ENCODE measurements around the gene ARFGAP2. TPM values are rescaled to one million over a fixed set of nuclear protein-coding genes. Genes with fewer than 3 reads are reported as not detected.

The ARFGAP2 gene
- total and polyA plus RNA-seq, 2 of the 8 experiments (the other 6 are each of a cell fraction or from before 2014, with no cell fraction given), result 50.2 to 64.0 TPM

DNA sequence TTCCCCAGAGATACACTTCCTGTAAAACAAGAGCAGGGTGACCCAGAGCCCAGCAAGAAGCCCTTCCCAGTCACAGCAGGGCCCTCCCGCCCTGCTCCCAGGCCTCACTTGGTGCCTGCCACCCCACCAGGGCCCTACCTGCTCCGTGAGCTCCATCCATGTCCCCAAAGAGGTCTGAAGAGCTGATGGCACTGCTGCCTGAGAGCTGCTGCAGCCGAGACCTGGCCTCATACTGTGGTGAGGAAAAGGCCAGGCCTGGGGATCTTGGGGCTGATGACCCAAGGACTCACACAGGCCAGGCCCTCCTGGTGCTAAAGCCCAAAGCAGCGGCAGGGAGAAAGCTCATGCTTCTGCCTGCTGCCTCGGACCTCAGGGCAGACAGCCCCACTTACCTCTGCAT, 10.3 kb downstream of the ARFGAP2 start:
- Histone ChIP-seq H3K4me2 (ENCODE audit: insufficient read depth in 1 of 2, low read depth in 2 of 2, low read length in 2 of 2) (no peak overlapping the region), H2AK5ac (ENCODE audit: low read depth, low read length) (no peak overlapping the region), H2BK20ac (ENCODE audit: low read length) (no peak overlapping the region), H3K18ac (ENCODE audit: extremely low read depth, low read length) (no peak overlapping the region), H4K5ac (ENCODE audit: insufficient read length, low read depth, low read length) (no peak overlapping the region), H3K27ac (ENCODE audit: low read depth, low read length) (no peak overlapping the region), H3K36me3 (ENCODE audit: control insufficient read depth in 2 of 4, insufficient read depth in 4 of 4, low read length in 3 of 4) (peaks cover 29 to 60% (median 43%) of the 10 kb centered on the region in 4 experiments; a peak in 7 of 8 replicates), H3K4me3 (ENCODE audit: extremely low read depth in 1 of 4, insufficient read depth in 2 of 4, low read depth in 3 of 4, low read length in 4 of 4) (no peak overlapping the region), H3K56ac (replicated peaks; ENCODE audit: insufficient read length, low read depth, low read length) (no peak overlapping the region), H3K4me1 (replicated peaks in 1 of 4; ENCODE audit: control insufficient read depth in 3 of 4, insufficient read depth in 4 of 4, low read length in 3 of 4) (no peaks in the 10 kb centered on the region), H4K91ac (replicated peaks; ENCODE audit: insufficient read length, low read length) (no peak overlapping the region), H3K79me2 (ENCODE audit: control insufficient read depth in 1 of 2, insufficient read depth in 2 of 2, low read length in 2 of 2) (no peaks in the 10 kb centered on the region; a peak in 1 of 4 replicates), H2BK120ac (replicated peaks; ENCODE audit: low read depth, low read length) (no peak overlapping the region), H2BK15ac (ENCODE audit: low read length) (no peak overlapping the region), H2AFZ (ENCODE audit: low read length) (no peak overlapping the region), H3K14ac (ENCODE audit: insufficient read length) (no peak overlapping the region), H3K79me1 (ENCODE audit: low read depth, low read length) (no peaks in the 10 kb centered on the region; the same call in 1 of the 2 replicates), H2BK12ac (ENCODE audit: low read depth, low read length) (no peak overlapping the region), H4K20me1 (replicated peaks in 1 of 2; ENCODE audit: control insufficient read depth in 1 of 2, insufficient read depth in 2 of 2, low read length in 2 of 2) (peaks cover 3 to 10% of the 10 kb centered on the region in 2 experiments), H3K9ac (replicated peaks in 1 of 4; ENCODE audit: extremely low read depth in 1 of 4, low read depth in 3 of 4, low read length in 3 of 4) (no peak overlapping the region), H3K23me2 (ENCODE audit: low read depth, low read length) (no peaks in the 10 kb centered on the region), H4K8ac (ENCODE audit: extremely low read depth, insufficient read depth, low read length) (no peak overlapping the region), H3K9me3 (ENCODE audit: insufficient read depth in 2 of 2, low read depth in 1 of 2, low read length in 1 of 2) (no peaks in the 10 kb centered on the region), H2BK5ac (ENCODE audit: low read depth, low read length) (no peak overlapping the region), H3K4ac (replicated peaks; ENCODE audit: insufficient read length, low read depth, low read length) (no peak overlapping the region), H3K23ac (ENCODE audit: insufficient read length) (no peak overlapping the region), H3K27me3 (replicated peaks in 1 of 4; ENCODE audit: control insufficient read depth in 3 of 4, extremely low read depth in 1 of 4, insufficient read depth in 3 of 4, low read length in 3 of 4) (no peaks in the 10 kb centered on the region)
- CTCF ChIA-PET (ENCODE audit: partially characterized antibody), result interaction anchor here (0.8 to 1.7 kb wide), 3 partner anchors 12 to 270 kb away, joined by 3 to 4 read pairs (median 4); no protein-coding TSS in a partner anchor
- FAIRE-seq, result no peak
- 94% methylated on average over 5 of the region's 5 CpGs; no CpG with 5 or more reads in 1 of the 2 experiments for WGBS, 2 experiments (ENCODE audit: extremely low coverage in 1 of 2, insufficient coverage in 1 of 2, insufficient read length in 1 of 2, insufficient replicate concordance in 2 of 2, low coverage in 1 of 2, low lambda C conversion rate in 2 of 2, missing lambda C conversion rate in 1 of 2)
- POLR2A ChIA-PET (ENCODE audit: partially characterized antibody), result interaction anchor here (1.2 to 2.4 kb wide), 2 partner anchors 9 to 16 kb away, joined by 3 to 6 read pairs; no protein-coding TSS in a partner anchor
- no peak for DNase-seq (ENCODE audit: low read depth in 1 of 2, low spot score in 2 of 2)
- no peak for TF ChIP-seq SP2 (IDR thresholded peaks at IDR 0.05; ENCODE audit: low read length)
- TF ChIP-seq, protein P1, sequence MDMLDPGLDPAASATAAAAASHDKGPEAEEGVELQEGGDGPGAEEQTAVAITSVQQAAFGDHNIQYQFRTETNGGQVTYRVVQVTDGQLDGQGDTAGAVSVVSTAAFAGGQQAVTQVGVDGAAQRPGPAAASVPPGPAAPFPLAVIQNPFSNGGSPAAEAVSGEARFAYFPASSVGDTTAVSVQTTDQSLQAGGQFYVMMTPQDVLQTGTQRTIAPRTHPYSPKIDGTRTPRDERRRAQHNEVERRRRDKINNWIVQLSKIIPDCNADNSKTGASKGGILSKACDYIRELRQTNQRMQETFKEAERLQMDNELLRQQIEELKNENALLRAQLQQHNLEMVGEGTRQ (IDR thresholded peaks at IDR 0.05; ENCODE audit: low read length), result no peak
- no peak for TF ChIP-seq CBX5 (IDR thresholded peaks at IDR 0.05; ENCODE audit: low read depth, low read length)
- TF ChIP-seq, protein P2, sequence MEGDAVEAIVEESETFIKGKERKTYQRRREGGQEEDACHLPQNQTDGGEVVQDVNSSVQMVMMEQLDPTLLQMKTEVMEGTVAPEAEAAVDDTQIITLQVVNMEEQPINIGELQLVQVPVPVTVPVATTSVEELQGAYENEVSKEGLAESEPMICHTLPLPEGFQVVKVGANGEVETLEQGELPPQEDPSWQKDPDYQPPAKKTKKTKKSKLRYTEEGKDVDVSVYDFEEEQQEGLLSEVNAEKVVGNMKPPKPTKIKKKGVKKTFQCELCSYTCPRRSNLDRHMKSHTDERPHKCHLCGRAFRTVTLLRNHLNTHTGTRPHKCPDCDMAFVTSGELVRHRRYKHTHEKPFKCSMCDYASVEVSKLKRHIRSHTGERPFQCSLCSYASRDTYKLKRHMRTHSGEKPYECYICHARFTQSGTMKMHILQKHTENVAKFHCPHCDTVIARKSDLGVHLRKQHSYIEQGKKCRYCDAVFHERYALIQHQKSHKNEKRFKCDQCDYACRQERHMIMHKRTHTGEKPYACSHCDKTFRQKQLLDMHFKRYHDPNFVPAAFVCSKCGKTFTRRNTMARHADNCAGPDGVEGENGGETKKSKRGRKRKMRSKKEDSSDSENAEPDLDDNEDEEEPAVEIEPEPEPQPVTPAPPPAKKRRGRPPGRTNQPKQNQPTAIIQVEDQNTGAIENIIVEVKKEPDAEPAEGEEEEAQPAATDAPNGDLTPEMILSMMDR (IDR thresholded peaks at IDR 0.05; ENCODE audit: control extremely low read depth in 1 of 3, insufficient read depth in 1 of 3, low read depth in 1 of 3, low read length in 3 of 3), result no peak
- no peak for TF ChIP-seq BCL11A (IDR thresholded peaks at IDR 0.05; ENCODE audit: low read depth in 2 of 2, low read length in 2 of 2)
- TF ChIP-seq CREB1 (IDR thresholded peaks at IDR 0.05), result no peak
- no peak for TF ChIP-seq RNF2 (IDR thresholded peaks at IDR 0.05; ENCODE audit: borderline replicate concordance, low read depth, low read length, missing control alignments, poor library complexity, severe bottlenecking)
- no peak for TF ChIP-seq KDM4A (IDR thresholded peaks at IDR 0.05; ENCODE audit: low read depth, low read length, severe bottlenecking)
- no peak for TF ChIP-seq TAF1 (IDR thresholded peaks at IDR 0.05; ENCODE audit: low read depth, low read length)
